Gastrocnemius medialis (tissue), 4 donors: Measurements from ENCODE around the gene HIVEP3. TPM values are rescaled to one million over a fixed set of nuclear protein-coding genes. Genes with fewer than 3 reads are reported as not detected.

Experiments used
- ATAC-seq, 2 donors: fragments of 150-250 bp; one replicate each; pipeline ENCODE4 v1.9.1; 2016
- DNase-seq, 2 donors: peaks; one replicate each; pipeline ENCODE4 v3.0.0-alpha.2; 2019
- H3K27ac ChIP-seq, 4 donors: fragments of 200-600 bp; sonication (generic); 1 replicate in 1 of 4; 2 replicates in 3 of 4; pipeline ENCODE4 v1.5.1; 2016 to 2018; ENCODE audit warnings: mild to moderate bottlenecking in 2 of 4, moderate library complexity in 1 of 4
- H3K27me3 ChIP-seq, 3 donors: fragments of 200-600 bp; sonication (generic) in 2 of 3; 1 replicate in 1 of 3; 2 replicates in 2 of 3; pipeline versions ENCODE4 v1.5.1 to v1.6.0; 2016 to 2019; ENCODE audit warnings: mild to moderate bottlenecking in 1 of 3, moderate library complexity in 1 of 3
- H3K36me3 ChIP-seq, 2 donors: fragments of 200-600 bp; sonication (generic) in 1 of 2; one replicate each; pipeline ENCODE4 v1.5.1; 2017 to 2018
- H3K4me1 ChIP-seq, 2 donors: fragments of 200-600 bp; sonication (generic) in 1 of 2; one replicate each; pipeline ENCODE4 v1.5.1; 2016 to 2017; ENCODE audit warnings: mild to moderate bottlenecking in 2 of 2
- H3K4me3 ChIP-seq, 4 donors: fragments of 200-600 bp; sonication (generic) in 3 of 4; 1 replicate in 1 of 4; 2 replicates in 3 of 4; pipeline ENCODE4 v1.5.1; 2016 to 2019; ENCODE audit warnings: mild to moderate bottlenecking in 2 of 4
- H3K9me3 ChIP-seq, 3 donors: fragments of 200-600 bp; sonication (generic) in 2 of 3; 1 replicate in 1 of 3; 2 replicates in 2 of 3; pipeline ENCODE4 v1.5.1; 2016 to 2019
- POLR2A ChIP-seq, 2 donors: fragments of 450-650 bp; IDR thresholded peaks; one replicate each; pipeline ENCODE4 v1.6.1; 2017; ENCODE audit warnings: antibody characterized with exemption in 2 of 2, mild to moderate bottlenecking in 2 of 2, moderate library complexity in 2 of 2
- in situ Hi-C, 4 donors: fragments of 200-750 bp; cut with MboI; loops; one replicate each; pipeline versions ENCODE4 v1.15.0 to v1.8.0; 2017; ENCODE audit warnings: low sequenced_read_pairs in 4 of 4
- intact Hi-C: fragments of 100-400 bp; cut with DNase I; formaldehyde crosslinking; loops from one replicate; pipeline ENCODE4 v1.15.1; 2023; ENCODE audit warnings: low total_unique reads
- total RNA-seq, 4 donors: library from RNA; depleted of rRNA; stranded (reverse); fragments of >200 nt; gene quantifications; one replicate each; pipeline versions ENCODE4 v1.1.0 to v1.2.3, GENCODE V29; 2016
- TF ChIP-seq, protein P1 (sequence below), 5 experiments: fragments of 450-650 bp in 3 of 5; fragments of 200-600 bp in 2 of 5; sonication (generic) in 2 of 5; IDR thresholded peaks in 4 of 5; conservative IDR thresholded peaks in 1 of 5; 1 replicate in 4 of 5; 2 replicates in 1 of 5; pipeline ENCODE4 v1.5.1; 2016 to 2019; ENCODE audit warnings: antibody characterized with exemption in 5 of 5, mild to moderate bottlenecking in 3 of 5, moderate library complexity in 3 of 5

Gene HIVEP3
- total RNA-seq, 4 donors from 2014 or later = 0.80 to 1.8 (median 1.3) TPM

DNA sequence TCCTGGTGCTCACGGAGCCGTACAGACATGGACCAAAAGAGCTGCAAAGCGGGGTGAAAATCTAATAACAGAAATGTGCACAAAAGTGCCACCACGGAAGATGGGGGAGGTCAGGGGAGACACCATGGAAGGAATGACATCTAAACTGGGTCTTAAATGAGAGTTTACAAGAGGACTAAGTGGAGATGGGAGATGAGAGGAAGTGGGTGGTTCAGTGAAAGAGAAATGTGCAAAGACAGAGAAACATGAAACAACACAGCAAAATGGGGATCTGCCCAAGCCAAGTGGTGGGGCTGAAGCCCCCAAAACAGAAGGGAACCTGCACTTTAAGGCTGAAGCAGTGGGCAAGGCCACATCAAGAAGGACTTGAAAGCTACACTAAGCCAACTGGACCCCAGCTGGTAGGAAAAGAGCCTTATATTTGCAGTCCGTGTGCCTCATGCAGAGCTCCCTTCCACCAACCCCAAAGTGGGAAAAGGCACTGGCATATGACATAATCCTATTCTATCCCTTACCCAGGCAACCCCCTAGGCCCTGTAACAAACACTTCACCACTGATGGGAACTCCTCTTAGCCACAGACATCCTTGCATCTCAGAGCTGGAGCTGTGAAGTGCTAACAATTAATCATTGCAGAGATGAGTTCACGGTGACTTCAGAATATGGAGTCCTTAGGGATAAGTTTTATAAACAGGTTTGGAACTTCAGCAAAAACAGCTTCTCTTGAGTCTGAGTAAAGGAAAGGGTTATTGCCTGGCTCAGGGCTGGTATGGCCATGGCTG lies 235.7 kb downstream of the HIVEP3 start:
- intact Hi-C loops (no loop called here), in situ Hi-C loops (no loop called here)
- no peaks in the 10 kb centered on the region for H3K9me3 ChIP-seq
- H3K4me3 ChIP-seq = no peak overlapping the region
- TF ChIP-seq, protein P1, sequence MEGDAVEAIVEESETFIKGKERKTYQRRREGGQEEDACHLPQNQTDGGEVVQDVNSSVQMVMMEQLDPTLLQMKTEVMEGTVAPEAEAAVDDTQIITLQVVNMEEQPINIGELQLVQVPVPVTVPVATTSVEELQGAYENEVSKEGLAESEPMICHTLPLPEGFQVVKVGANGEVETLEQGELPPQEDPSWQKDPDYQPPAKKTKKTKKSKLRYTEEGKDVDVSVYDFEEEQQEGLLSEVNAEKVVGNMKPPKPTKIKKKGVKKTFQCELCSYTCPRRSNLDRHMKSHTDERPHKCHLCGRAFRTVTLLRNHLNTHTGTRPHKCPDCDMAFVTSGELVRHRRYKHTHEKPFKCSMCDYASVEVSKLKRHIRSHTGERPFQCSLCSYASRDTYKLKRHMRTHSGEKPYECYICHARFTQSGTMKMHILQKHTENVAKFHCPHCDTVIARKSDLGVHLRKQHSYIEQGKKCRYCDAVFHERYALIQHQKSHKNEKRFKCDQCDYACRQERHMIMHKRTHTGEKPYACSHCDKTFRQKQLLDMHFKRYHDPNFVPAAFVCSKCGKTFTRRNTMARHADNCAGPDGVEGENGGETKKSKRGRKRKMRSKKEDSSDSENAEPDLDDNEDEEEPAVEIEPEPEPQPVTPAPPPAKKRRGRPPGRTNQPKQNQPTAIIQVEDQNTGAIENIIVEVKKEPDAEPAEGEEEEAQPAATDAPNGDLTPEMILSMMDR (IDR thresholded peaks at IDR 0.05 in 4 of 5, conservative IDR thresholded peaks at IDR 0.05 in 1 of 5) = no peak
- no peak overlapping the region for H3K27ac ChIP-seq
- H3K36me3 ChIP-seq = no peaks in the 10 kb centered on the region
- ATAC-seq (no peak), DNase-seq (no peak)
- no peaks in the 10 kb centered on the region for H3K27me3 ChIP-seq
- H3K4me1 ChIP-seq = peaks cover 0 to 20% of the 10 kb centered on the region in 2 donors

DNA sequence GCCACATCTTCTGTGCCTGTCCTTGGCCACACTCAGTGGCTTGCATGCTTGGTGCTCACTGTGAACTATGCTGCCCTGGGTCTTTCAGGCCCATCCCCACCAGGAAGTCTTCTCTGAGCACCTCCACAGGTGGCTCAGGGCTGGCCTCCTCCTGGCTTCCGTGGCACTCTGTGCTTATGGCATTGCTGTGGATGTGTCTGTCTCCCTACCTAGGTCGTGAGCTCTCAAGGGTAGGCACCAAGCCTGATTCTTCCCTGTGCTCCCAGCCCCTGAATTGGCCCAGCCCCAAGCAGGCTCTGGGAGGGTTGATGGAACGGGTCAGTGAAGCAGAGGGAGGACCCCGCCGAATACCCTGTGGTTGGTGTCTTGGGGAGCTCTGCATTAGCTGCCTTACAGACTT lies 236.6 kb downstream of the HIVEP3 start:
- no peak overlapping the region for H3K4me3 ChIP-seq
- peak overlapping the region in 1 of 4 donors; percentile 11 for H3K27ac ChIP-seq
- peaks cover 0 to 20% of the 10 kb centered on the region in 2 donors for H3K4me1 ChIP-seq
- H3K36me3 ChIP-seq = no peaks in the 10 kb centered on the region
- intact Hi-C loops (no loop called here), in situ Hi-C loops (no loop called here)
- ATAC-seq (no peak), DNase-seq (no peak)
- TF ChIP-seq, protein P1 (IDR thresholded peaks at IDR 0.05 in 4 of 5, conservative IDR thresholded peaks at IDR 0.05 in 1 of 5) = no peak
- no peak for TF ChIP-seq POLR2A (IDR thresholded peaks at IDR 0.05)
- no peaks in the 10 kb centered on the region for H3K9me3 ChIP-seq
- H3K27me3 ChIP-seq = no peaks in the 10 kb centered on the region

DNA sequence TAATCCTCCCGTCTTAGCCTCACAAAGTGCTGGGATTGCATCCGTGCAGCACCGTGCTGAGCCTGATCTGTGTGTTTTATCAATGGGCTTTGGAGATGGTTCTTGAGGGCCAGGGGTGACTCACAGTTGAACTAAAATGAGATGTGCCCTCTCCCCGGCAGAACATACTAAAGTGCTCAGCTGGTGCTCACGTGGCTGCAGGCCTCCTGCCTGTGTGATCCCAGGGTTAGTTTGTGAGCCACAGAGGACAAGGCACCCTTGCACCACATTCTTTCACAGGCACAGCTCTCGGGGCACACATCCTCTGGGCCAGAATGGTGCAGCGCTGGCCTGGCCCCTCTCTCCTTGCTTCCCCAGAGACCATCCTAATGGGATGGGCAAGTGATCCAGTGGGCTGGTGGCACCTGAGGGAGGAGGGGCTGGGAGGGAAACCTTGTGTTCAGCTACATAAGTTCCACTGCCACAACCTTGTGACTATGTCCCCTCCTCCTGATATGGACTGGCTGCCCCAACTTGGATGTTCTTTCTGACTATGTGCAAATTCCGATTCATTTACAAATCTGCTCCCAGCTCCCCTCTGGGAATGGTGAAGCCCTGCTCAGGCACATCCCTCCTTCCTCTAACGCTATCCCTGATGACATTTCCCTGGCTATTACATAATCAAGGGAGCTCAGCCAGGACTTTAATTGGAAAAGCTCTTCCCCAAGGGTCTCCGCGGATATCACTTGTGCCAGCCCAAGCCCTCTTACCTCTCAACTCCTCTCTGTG lies 237.2 kb downstream of the HIVEP3 start:
- Histone ChIP-seq H3K27ac (peak overlapping the region in 3 of 4 donors; percentile 43 to 66 (median 58)), H3K9me3 (no peaks in the 10 kb centered on the region), H3K4me1 (peaks cover 0 to 20% of the 10 kb centered on the region in 2 donors), H3K36me3 (no peaks in the 10 kb centered on the region), H3K4me3 (no peak overlapping the region), H3K27me3 (no peaks in the 10 kb centered on the region)
- intact Hi-C loops = no loop called here
- TF ChIP-seq POLR2A (IDR thresholded peaks at IDR 0.05) = no peak
- TF ChIP-seq, protein P1 (IDR thresholded peaks at IDR 0.05 in 4 of 5, conservative IDR thresholded peaks at IDR 0.05 in 1 of 5) = no peak
- DNase-seq = peak in 1 of 2 donors; percentile 52
- peak; percentile 60 to 73 for ATAC-seq
- in situ Hi-C loops = no loop called here

DNA sequence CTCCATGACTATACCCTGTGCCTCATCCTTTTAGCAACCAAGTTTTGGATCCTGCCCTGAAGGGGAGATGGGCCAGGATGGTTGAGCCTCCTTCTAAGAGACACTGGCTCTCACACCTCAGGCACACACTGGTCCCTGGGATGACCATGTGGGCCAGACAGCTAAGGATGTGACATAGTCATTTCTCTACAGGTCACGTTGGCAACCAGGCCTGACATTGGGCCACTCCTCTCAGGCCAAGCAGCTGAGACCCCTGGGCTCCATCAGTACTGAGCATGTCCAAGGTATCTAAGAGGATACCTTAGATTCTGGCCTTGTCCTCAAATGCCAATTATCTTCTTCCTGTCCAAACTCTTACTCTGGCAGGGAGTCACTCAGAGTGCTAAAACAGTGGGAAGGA lies 238.7 kb downstream of the HIVEP3 start:
- Histone ChIP-seq H3K36me3 (no peaks in the 10 kb centered on the region), H3K4me3 (no peak overlapping the region), H3K27ac (no peak overlapping the region), H3K27me3 (no peaks in the 10 kb centered on the region), H3K9me3 (no peaks in the 10 kb centered on the region), H3K4me1 (peaks cover 0 to 20% of the 10 kb centered on the region in 2 donors)
- in situ Hi-C loops (no loop called here), intact Hi-C loops (no loop called here)
- no peak for TF ChIP-seq POLR2A (IDR thresholded peaks at IDR 0.05)
- TF ChIP-seq, protein P1 (IDR thresholded peaks at IDR 0.05 in 4 of 5, conservative IDR thresholded peaks at IDR 0.05 in 1 of 5) = no peak
- DNase-seq (no peak), ATAC-seq (no peak)
